Effector memory CD8-positive, alpha-beta T cell (primary cell): ENCODE results near the gene MPZL2.

Source experiments
- ATAC-seq: fragments of 150-1000 bp; cut with Tn5 transposase; replicated peaks from 2 replicates; pipeline ENCODE4 v1.10.0; 2021; ENCODE audit warnings: mild to moderate bottlenecking, moderate library complexity
- DNase-seq, 3 experiments: peaks; one replicate each; pipeline ENCODE4 v3.0.0; 2021
- H3K27ac Mint-ChIP-seq, 2 donors: one replicate each; pipeline ENCODE4 v1.8.0; 2022; ENCODE audit warnings: mild to moderate bottlenecking in 2 of 2, mixed read lengths in 2 of 2, moderate library complexity in 2 of 2
- H3K27me3 Mint-ChIP-seq, 2 donors: one replicate each; pipeline ENCODE4 v1.8.0; 2022; ENCODE audit warnings: mixed read lengths in 2 of 2
- H3K36me3 Mint-ChIP-seq: one replicate; pipeline ENCODE4 v1.8.0; 2022; ENCODE audit warnings: mild to moderate bottlenecking, moderate library complexity, mixed read lengths; ENCODE audit not compliant: insufficient read depth
- H3K4me1 Mint-ChIP-seq, 2 donors: one replicate each; pipeline ENCODE4 v1.8.0; 2022; ENCODE audit warnings: low read depth in 2 of 2, mixed read lengths in 2 of 2
- H3K4me3 Mint-ChIP-seq, 2 donors: one replicate each; pipeline ENCODE4 v1.8.0; 2022; ENCODE audit warnings: mild to moderate bottlenecking in 2 of 2, mixed read lengths in 2 of 2, moderate library complexity in 2 of 2
- H3K9me3 Mint-ChIP-seq, 2 donors: one replicate each; pipeline ENCODE4 v1.8.0; 2022; ENCODE audit warnings: mixed read lengths in 2 of 2

MPZL2 gene

DNA sequence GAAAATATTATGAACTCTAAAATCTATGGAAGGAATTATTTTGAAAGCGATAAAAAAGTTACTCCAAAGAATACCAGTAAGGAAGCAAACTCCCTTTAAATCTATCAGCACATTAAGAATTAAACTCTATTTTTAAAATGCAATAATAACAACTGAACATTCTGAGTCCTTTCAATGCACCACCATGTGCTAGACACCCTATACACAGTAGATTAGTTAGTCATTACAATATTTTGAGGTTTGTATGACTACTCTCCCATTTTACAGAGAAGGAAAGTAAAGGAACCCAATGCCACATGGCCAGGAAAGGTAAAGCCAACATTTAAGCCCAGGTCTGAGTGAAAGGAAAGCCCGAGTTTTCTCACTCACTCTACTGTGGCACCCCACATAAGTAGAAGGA, 57.0 kb downstream of the MPZL2 start:
- H3K4me1 Mint-ChIP-seq = peaks cover 18 to 31% of the 10 kb centered on the region in 2 donors
- H3K36me3 Mint-ChIP-seq = peaks cover 51% of the 10 kb centered on the region
- DNase-seq (no peak), ATAC-seq (no peak)
- peak overlapping the region; percentile 54 to 56 for H3K4me3 Mint-ChIP-seq
- no peaks in the 10 kb centered on the region for H3K27me3 Mint-ChIP-seq
- no peaks in the 10 kb centered on the region for H3K9me3 Mint-ChIP-seq
- peak overlapping the region; percentile 79 to 82 for H3K27ac Mint-ChIP-seq

DNA sequence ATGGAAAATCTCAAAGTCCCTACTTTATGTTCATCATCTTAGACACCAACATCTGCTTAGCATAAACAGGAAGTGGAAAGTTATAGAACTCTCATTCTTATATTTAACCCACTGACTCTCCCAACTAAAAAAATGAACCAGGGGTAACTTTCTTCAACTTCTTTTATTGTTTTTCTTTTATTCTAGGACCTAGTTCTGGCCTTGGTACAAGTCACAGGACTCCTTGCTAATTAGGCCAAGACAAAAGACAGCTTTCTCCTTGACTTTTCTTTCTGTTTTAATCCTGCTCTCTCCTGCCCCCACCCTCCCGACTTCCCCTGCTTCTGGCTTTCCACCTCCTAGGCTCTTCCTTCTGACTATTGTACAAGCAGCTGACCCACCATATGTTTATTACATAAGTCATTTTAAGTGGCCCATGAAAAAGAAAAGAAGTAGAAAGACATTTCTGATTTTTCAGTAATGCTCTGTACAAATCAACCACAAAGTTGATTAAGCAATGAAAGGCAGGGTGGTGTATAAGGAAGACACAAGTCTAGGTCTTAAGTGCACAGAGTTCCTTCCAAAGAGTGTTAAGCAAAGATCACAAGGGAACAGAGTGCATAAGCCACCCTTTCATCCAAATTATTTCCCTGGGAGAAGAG, 57.6 kb downstream of the MPZL2 start:
- ATAC-seq (no peak), DNase-seq (no peak)
- Mint-ChIP-seq H3K9me3 (no peaks in the 10 kb centered on the region), H3K27ac (peak overlapping the region; percentile 79 to 82), H3K27me3 (no peaks in the 10 kb centered on the region), H3K4me1 (peaks cover 18 to 27% of the 10 kb centered on the region in 2 donors), H3K36me3 (peaks cover 46% of the 10 kb centered on the region), H3K4me3 (peak overlapping the region; percentile 54 to 56)

DNA sequence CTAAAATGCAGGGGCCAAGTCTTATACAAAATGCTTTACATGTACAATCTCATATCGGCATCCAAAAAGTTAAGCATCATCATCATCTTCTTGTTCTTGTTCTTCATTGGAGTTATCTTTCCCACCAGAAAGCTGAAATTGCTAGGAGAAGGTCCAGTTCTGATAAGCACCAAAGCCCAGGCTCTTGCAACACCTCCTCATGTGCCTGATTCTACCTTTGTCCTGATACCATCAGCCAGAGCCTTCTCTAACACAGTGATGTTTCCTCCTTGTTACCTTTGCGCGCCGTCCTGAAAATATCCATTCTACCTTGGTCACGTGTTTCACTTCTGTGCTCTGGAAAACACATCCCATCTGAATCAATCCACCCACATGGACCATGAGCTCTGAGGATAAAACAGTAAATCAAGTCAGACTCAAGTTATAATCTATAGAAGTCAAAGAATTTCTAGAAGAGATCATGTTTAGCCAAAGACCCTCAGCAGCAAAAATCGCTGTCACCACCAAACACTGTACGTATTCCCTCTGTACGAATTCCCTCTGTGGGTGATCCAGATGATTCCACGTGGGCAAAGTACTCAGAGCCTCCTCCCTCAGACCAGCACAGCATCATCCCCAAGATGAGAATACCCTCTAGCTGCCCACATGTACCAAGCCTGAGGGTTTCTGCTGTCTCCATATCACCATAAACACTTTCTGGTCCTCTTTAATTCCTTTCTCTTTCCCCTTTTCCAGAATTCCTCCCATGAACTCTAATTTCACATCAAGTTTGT, 58.3 kb downstream of the MPZL2 start:
- Mint-ChIP-seq H3K4me1 (peaks cover 18 to 27% of the 10 kb centered on the region in 2 donors), H3K27me3 (no peaks in the 10 kb centered on the region), H3K27ac (peak overlapping the region; percentile 79 to 82), H3K36me3 (peaks cover 39% of the 10 kb centered on the region), H3K9me3 (no peaks in the 10 kb centered on the region), H3K4me3 (peak overlapping the region; percentile 54 to 56)
- no peak for DNase-seq
- no peak for ATAC-seq
